NCI-H460 (cell line): ENCODE results near the gene ZNF614. TPM values are rescaled to one million over a fixed set of nuclear protein-coding genes. Genes with fewer than 3 reads are reported as not detected.
"Not testable (repeated sequence)": the region's sequence is repeated elsewhere in the genome, so short reads cannot be mapped to it uniquely, and the experiment has no call there.

Experiments
- DNase-seq: peaks from one replicate; pipeline ENCODE4 v3.0.0-alpha.2; 2016; ENCODE audit warnings: low read depth; ENCODE audit errors: extremely low read depth
- total RNA-seq: library from RNA; depleted of rRNA; stranded (reverse); fragments of >200 nt; shearing (Covaris generic); gene quantifications from 2 replicates; pipeline ENCODE4 v1.2.3, GENCODE V29; 2014; rRNA removed

ZNF614 gene
- total RNA-seq, 1 experiment from 2014 or later: 14.4 TPM

DNA sequence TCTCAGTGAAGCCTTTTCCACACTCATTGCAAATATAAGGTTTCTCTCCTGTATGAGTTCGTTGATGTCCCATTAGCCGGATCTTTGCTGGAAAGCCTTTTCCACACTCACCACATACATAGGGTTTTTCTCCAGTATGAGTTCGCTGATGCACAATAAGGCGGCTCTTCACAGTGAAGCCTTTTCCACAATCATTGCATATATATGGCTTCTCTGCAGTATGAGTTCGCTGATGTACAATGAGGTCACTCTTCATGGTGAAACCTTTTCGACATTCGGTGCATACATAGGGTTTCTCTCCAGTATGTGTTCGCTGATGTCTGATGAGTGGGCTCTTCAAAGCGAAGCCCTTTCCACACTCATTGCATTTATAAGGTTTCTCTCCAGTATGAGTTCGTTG is 34.8 kb downstream of the ZNF614 start:
- DNase-seq: no peak

DNA sequence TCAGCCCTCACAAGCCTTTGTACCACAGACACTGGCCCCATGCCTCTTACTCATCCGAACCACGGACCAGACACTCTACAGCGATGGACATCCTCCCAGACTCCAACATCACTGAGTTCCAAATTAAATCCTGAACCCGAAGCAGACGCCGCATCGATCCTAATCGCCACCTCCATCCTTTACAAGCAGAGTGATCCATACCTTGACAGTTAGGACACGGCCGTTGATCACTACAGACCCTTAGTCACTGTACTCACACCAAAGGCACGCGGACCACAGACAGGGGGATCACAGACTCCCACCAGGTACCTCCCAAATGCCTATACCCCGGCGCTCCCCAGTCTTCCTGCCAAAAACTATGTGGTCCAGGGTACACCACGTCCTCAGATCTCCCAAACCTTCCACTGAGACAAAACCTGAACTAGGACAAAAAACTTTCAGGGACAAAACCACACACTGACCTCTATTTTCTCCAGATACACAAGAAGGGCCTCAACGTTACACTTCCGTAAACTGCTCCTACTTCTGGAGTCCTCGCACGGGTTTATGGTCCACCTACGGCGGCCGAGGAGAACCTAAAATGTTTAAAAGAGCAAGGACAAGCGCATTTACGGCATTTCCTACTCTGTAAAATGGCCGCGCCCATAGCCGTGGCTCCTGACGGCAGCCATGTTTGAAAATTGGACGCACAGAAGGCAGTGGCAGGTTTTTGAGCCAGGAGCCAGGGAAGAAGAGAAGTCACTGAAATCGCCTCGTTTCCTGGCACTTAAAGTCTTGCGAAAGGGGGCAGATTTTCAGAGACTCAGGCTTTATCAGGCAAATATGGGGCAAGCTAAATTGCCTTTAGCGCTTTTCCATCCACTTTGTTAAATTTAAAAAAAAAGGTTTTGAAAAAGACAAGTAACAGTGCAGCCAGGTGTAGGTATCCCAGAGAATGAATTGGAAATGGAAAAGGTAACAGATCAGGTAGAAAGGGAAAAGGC is 41.6 kb downstream of the ZNF614 start, which contains the start of gene ZNF350:
Gene ZNF350 (minus strand): TSS at position 532 of the 983 bp plus-strand sequence. CDS start 12,480 bp downstream, outside the sequence.
- DNase-seq: peak; percentile 85

DNA sequence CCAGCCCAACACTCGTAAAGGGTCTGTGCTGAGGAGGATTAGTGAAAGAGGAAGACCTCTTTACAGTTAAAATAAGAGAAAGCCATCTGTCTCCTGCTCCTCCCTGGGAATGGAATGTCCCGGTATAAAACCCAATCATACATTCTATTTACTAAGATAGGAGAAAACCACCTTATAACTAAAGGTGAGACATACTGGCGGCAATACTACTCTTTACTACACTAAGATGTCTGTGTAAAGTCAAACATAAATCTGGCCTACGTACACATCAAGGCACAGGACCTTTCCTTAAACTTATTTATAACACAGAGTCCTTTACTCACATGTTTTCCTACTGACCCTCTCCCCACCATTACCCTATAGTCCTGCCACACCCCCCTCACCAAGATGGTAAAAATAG is 44.8 kb downstream of the ZNF614 start:
- DNase-seq: no peak

DNA sequence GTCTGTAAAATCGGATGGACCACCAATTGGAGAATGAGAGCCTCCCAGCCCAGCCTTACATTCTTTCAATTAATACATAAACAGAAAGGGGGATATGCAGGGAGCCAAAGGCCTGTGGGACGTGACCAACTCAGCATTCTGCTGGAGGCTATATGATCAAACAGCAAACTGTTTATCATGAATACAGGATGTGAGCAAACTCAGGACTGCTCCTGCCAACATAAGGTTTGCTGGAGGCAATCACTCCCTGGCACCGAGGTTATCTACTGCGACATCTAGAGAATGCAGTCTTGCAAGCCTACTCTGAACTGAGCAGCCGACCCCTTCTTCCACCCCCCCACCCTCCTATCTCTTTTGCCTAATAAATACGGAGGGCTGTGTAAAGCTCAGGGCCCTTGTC is 47.3 kb downstream of the ZNF614 start:
- not testable (repeated sequence) for DNase-seq

DNA sequence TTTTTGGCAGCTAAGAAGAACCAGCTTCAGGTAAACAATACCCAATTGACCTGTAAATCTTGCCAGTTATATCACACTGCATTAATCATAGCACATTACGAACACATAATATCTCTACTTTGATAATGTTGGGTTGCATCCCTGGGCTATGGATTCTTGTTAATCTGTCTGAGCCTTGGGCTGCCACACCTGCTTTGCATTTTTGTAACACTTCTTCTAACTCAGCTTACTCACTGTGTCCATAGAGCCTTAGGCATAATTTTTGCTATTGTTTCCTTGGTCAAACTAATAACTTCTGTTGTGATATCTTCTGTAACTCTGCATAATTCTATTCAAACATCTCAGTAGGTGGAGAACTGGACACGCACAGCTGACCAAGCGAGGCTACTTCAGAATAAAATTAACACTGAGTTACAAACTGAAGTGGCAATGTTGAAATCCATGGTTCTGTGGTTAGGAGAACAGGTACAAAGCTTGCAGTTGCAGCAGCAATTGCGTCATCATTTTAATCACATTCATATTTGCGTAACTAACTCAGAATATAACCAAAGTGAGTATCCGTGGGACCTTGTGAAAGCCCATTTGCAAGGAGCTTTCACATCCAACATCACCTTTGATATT is 48.0 kb downstream of the ZNF614 start:
- no peak for DNase-seq

DNA sequence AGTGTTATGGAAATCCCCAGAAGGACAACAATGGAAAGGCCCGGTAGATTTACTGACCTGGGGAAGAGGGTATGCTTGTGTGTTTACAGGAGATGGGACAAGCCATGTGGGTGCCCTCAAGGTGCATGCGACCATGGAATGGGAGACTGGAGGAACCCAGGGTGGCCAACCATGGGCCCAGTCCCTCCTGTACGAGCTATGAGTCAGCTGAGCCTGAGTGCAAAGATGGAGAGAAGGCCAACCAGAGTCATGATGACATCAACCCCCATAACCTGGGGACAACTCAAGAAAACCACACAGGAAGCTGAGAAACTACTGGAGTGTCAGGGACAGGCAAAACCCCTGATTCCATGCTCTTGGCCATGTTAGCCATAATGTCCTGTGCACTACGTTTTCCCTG is 49.3 kb downstream of the ZNF614 start:
- no peak for DNase-seq

DNA sequence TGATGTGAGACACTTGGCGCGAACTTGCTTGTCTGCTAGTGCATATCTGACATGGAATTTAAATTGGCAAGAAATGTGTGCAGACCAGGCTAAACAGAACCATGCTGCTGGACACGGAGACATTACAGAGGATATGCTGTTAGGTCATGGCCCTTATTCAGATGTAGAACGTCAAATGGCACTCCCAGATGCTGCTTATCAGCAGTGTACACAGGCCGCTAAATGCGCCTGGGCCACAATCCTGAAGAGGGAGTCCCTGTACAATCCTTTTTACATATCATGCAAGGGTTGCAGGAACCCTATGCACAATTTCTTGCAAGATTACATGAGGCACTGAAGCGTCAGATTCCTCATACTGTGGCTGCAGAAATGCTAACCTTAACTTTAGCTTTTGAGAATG is 50.8 kb downstream of the ZNF614 start:
- no peak for DNase-seq

DNA sequence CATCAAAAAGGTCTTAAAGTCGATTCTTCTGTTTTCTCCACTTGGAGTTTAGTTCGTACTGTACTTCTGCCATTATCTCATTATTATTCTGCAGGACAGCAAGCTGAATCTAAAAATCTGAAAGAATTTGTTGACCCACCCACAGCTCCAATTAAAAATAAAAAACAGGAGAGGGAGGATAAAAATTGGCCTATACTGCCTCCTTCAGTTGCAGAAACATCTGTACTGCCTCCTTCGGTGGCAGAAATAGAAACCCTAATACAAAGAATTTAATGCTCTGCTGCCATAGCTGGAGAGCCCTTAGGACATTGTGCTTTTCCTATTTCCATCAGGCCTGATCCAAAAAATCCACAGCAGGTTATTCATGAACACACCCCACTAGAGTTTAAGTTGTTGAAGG is 51.3 kb downstream of the ZNF614 start:
- no peak for DNase-seq

DNA sequence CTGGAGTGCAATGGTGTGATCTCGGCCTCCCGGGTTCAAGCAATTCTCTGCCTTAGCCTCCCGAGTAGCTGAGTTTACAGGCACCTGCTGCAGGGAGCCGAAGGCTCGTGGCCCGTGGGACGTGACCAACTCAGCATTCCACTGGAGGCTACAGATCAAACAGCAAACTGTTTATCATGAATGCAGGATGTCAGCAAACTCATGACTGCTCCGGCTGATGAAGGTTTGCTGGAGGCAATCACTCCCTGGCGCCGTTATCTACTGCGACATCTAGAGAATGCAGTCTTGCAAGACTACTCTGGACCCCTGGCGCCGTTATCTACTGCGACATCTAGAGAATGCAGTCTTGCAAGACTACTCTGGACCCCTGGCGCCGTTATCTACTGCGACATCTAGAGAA is 52.4 kb downstream of the ZNF614 start:
- not testable (repeated sequence) for DNase-seq

DNA sequence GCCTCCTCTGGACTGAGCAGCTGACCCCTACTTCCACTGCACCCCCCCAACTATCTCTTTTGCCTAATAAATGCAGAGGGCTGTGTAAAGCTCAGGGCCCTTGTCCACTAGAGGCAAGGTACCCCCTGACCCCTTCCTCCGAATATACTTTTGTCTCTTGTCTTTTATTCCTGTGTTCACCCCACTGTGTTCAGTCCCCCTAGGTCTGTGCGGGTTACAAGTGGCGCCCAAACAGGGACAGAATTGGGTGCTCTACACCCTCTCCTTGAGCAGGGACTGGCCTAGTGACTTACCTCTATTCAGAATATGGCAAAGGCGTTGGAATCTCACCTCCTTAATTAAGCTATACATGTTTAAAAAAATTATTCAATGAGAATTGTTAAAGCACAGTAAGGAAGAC is 56.6 kb downstream of the ZNF614 start:
- no peak for DNase-seq

DNA sequence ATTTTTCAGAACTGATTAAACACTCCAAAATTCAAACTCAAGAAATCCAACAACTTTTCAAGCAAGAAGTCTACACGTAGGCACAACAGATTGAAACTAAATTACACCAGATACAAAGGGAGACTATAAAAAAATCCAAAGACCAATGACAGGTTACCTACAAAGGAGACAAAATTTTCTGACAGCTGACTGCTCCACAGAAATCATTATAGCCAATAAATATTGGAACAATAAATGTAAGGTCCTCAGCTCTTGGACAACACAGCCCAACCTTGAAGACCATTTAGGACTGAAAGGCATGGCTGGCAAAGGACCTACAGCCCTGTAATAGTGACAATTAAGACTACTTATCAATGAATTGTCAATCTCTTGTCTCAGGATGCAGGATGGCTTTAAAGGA is 57.5 kb downstream of the ZNF614 start:
- DNase-seq: no peak

DNA sequence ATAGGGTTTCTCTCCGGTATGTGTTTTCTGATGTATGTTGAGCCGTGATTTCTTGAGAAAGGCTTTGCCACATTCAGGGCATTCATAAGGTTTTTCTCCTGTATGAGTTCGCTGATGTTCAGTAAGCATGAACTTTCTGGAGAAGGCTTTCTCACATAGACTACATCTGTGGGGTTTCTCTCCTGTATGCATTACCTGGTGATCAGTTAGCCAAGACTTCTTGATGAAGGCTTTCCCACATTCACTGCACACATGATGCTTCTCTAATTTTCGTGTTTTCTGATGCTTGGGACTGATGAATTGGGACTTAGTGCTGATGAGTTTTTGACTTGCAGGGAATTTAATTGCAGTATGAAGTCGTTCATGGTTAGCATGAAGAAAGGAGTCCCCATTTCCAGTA is 62.6 kb downstream of the ZNF614 start:
- DNase-seq: no peak

Other genes with a start within 250 kb of the ZNF614 start
- gene FPR3, start 233.2 kb downstream of the ZNF614 start, total RNA-seq: not detected in 2 replicates
- gene ZNF577, start 140.4 kb downstream of the ZNF614 start, total RNA-seq: 0.63 and 1.0 TPM in 2 replicates
- 0.49 and 1.3 TPM in 2 replicates for gene ZNF649, start 123.4 kb downstream of the ZNF614 start, total RNA-seq
- gene ZNF613, start 100.9 kb downstream of the ZNF614 start, total RNA-seq: 5.7 and 6.3 TPM in 2 replicates
- gene ZNF350, start 41.5 kb downstream of the ZNF614 start, total RNA-seq: 5.7 and 7.0 TPM in 2 replicates
- gene ZNF615, start 20.2 kb downstream of the ZNF614 start, total RNA-seq: 7.3 and 7.9 TPM in 2 replicates
- gene ZNF432, start 20.5 kb upstream of the ZNF614 start, total RNA-seq: 4.6 and 6.3 TPM in 2 replicates
- gene ZNF841, start 67.4 kb upstream of the ZNF614 start, total RNA-seq: 8.8 and 9.9 TPM in 2 replicates
- gene ZNF616, start 111.6 kb upstream of the ZNF614 start, total RNA-seq: 5.1 and 5.7 TPM in 2 replicates
- gene ZNF836, start 143.2 kb upstream of the ZNF614 start, total RNA-seq: 2.0 and 3.0 TPM in 2 replicates
- gene PPP2R1A, start 161.7 kb upstream of the ZNF614 start, total RNA-seq: 104 and 111 TPM in 2 replicates
- gene ZNF766, start 241.2 kb upstream of the ZNF614 start, total RNA-seq: 14.5 and 16.8 TPM in 2 replicates